Loucy (cell line): ENCODE data around the gene SPINK13.

Experiments
- H2AFZ ChIP-seq: fragments of 200-600 bp; sonication (generic); 2 replicates; pipeline ENCODE4 v1.6.0; 2016; ENCODE audit warnings: antibody characterized with exemption, mild to moderate bottlenecking, low read length, moderate library complexity
- H3F3A ChIP-seq: fragments of 200-600 bp; 2 replicates; pipeline ENCODE4 v1.6.0; 2016; ENCODE audit warnings: antibody characterized with exemption, low read depth, mild to moderate bottlenecking
- H3K27me3 ChIP-seq: fragments of 200-600 bp; sonication (generic); 2 replicates; pipeline ENCODE4 v1.6.1; 2014; ENCODE audit warnings: low read length, mild to moderate bottlenecking; ENCODE audit not compliant: insufficient read depth, poor library complexity, severe bottlenecking
- H3K36me3 ChIP-seq: fragments of 200-600 bp; sonication (generic); 2 replicates; pipeline ENCODE4 v1.6.1; 2016; ENCODE audit warnings: low read length; ENCODE audit not compliant: insufficient read depth
- H3K4me1 ChIP-seq: fragments of 200-600 bp; sonication (generic); 2 replicates; pipeline ENCODE4 v1.5.1; 2014; ENCODE audit warnings: low read length, mild to moderate bottlenecking; ENCODE audit not compliant: insufficient read depth, poor library complexity, severe bottlenecking
- H3K4me2 ChIP-seq: fragments of 200-600 bp; sonication (generic); 2 replicates; pipeline ENCODE4 v1.6.0; 2014; ENCODE audit warnings: antibody characterized with exemption, low read length, low read depth, mild to moderate bottlenecking; ENCODE audit not compliant: poor library complexity, severe bottlenecking
- H3K4me3 ChIP-seq: fragments of 200-600 bp; sonication (generic); 2 replicates; pipeline ENCODE4 v1.5.1; 2014; ENCODE audit warnings: low read length, mild to moderate bottlenecking, mixed read lengths; ENCODE audit not compliant: poor library complexity, severe bottlenecking
- H3K79me2 ChIP-seq: fragments of 200-600 bp; sonication (generic); 2 replicates; pipeline ENCODE4 v1.6.1; 2014; ENCODE audit warnings: low read length; ENCODE audit not compliant: insufficient read depth
- H3K9ac ChIP-seq: fragments of 200-600 bp; sonication (generic); 2 replicates; pipeline ENCODE4 v1.6.0; 2014; ENCODE audit warnings: mild to moderate bottlenecking, low read depth, low read length, moderate library complexity; ENCODE audit not compliant: poor library complexity, severe bottlenecking
- H3K9me2 ChIP-seq: fragments of 200-600 bp; sonication (generic); replicated peaks from 2 replicates; pipeline ENCODE4 v1.6.1; 2016; ENCODE audit warnings: low read depth, low read length, mixed read lengths
- H3K9me3 ChIP-seq: fragments of 200-600 bp; sonication (generic); 2 replicates; pipeline ENCODE4 v1.6.1; 2014; ENCODE audit warnings: mild to moderate bottlenecking, antibody characterized with exemption, low read length, low read depth; ENCODE audit not compliant: insufficient read depth
- H4K20me1 ChIP-seq: fragments of 200-600 bp; sonication (generic); 2 replicates; pipeline ENCODE4 v1.6.0; 2014; ENCODE audit warnings: antibody characterized with exemption, low read length, mild to moderate bottlenecking; ENCODE audit not compliant: insufficient read depth, poor library complexity, severe bottlenecking
- CTCF ChIP-seq: fragments of 200-600 bp; sonication (generic); conservative IDR thresholded peaks from 2 replicates; pipeline ENCODE4 v1.5.1; 2014; ENCODE audit warnings: mild to moderate bottlenecking, antibody characterized with exemption, low read length
- EZH2phosphoT487 ChIP-seq: fragments of 200-600 bp; IDR thresholded peaks from 2 replicates; pipeline ENCODE4 v1.6.1; 2018; ENCODE audit warnings: antibody characterized with exemption, mild to moderate bottlenecking, moderate library complexity, borderline replicate concordance

SPINK13 gene

GRCh38 chr5:148309019-148309418 is 40.4 kb downstream of the SPINK13 start:
- no peaks in the 10 kb centered on the region for H3K36me3 ChIP-seq

GRCh38 chr5:148309746-148310145 is 41.2 kb downstream of the SPINK13 start:
- Histone ChIP-seq H4K20me1 (no peaks in the 10 kb centered on the region), H3K4me2 (no peak overlapping the region), H3K9ac (no peak overlapping the region), H3K79me2 (no peaks in the 10 kb centered on the region), H3F3A (no peaks in the 10 kb centered on the region), H3K9me2 (no peaks in the 10 kb centered on the region), H3K9me3 (no peaks in the 10 kb centered on the region), H3K4me1 (no peaks in the 10 kb centered on the region), H3K4me3 (no peak overlapping the region), H3K27me3 (no peaks in the 10 kb centered on the region), H2AFZ (no peak overlapping the region), H3K36me3 (no peaks in the 10 kb centered on the region)
- TF ChIP-seq EZH2phosphoT487 = no peak
- no peak for TF ChIP-seq CTCF

More at GRCh38 chr5:148309019-148309418, 40.4 kb downstream of the SPINK13 start:
- H3K4me1 ChIP-seq = no peaks in the 10 kb centered on the region
- no peak overlapping the region for H3K4me2 ChIP-seq
- no peak overlapping the region for H3K9ac ChIP-seq
- no peaks in the 10 kb centered on the region for H3K27me3 ChIP-seq
- no peaks in the 10 kb centered on the region for H4K20me1 ChIP-seq
- TF ChIP-seq EZH2phosphoT487 (no peak), CTCF (no peak)
- H3K9me2 ChIP-seq = no peaks in the 10 kb centered on the region
- no peaks in the 10 kb centered on the region for H3F3A ChIP-seq
- H3K9me3 ChIP-seq = no peaks in the 10 kb centered on the region
- no peaks in the 10 kb centered on the region for H3K79me2 ChIP-seq
- H2AFZ ChIP-seq = no peak overlapping the region
- H3K4me3 ChIP-seq = no peak overlapping the region

- Histone ChIP-seq H3K79me2 (no peaks in the 10 kb centered on the region), H3K36me3 (no peaks in the 10 kb centered on the region), H3K9me3 (no peaks in the 10 kb centered on the region), H4K20me1 (no peaks in the 10 kb centered on the region), H3K4me3 (no peak overlapping the region), H3K4me1 (no peaks in the 10 kb centered on the region), H3K9ac (no peak overlapping the region), H3K9me2 (no peaks in the 10 kb centered on the region), H3K4me2 (no peak overlapping the region), H2AFZ (no peak overlapping the region), H3F3A (no peaks in the 10 kb centered on the region), H3K27me3 (no peaks in the 10 kb centered on the region)
- no peak for TF ChIP-seq CTCF
- TF ChIP-seq EZH2phosphoT487 = no peak
Measured at GRCh38 chr5:148311484-148311883, 42.9 kb downstream of the SPINK13 start.
